Measurements from ENCODE around the gene ULBP3.

The ULBP3 gene

GRCh38 chr6:150098155-150098554, 29.2 kb upstream of the ULBP3 start:
- no peaks in the 10 kb centered on the region for H3K27me3 ChIP-seq (replicated peaks; ENCODE audit: control insufficient read depth, insufficient read depth, low read length, poor library complexity, severe bottlenecking)
- no peak overlapping the region for H3K4me3 ChIP-seq (ENCODE audit: insufficient read depth, low read depth, low read length, poor library complexity, severe bottlenecking)
- H3K4me1 ChIP-seq (ENCODE audit: control insufficient read depth, insufficient read depth, low read length, poor library complexity, severe bottlenecking) = no peaks in the 10 kb centered on the region
- no peaks in the 10 kb centered on the region for H3K36me3 ChIP-seq (ENCODE audit: control insufficient read depth, insufficient read depth, low read length)
- no peak for DNase-seq
- no peaks in the 10 kb centered on the region for H3K9me3 ChIP-seq (ENCODE audit: control insufficient read depth, low read length)
- H3K27ac ChIP-seq (ENCODE audit: insufficient read depth, low read length, poor library complexity, severe bottlenecking) = no peak overlapping the region

- Histone ChIP-seq H3K27ac (ENCODE audit: insufficient read depth, low read length, poor library complexity, severe bottlenecking) (no peak overlapping the region), H3K36me3 (ENCODE audit: control insufficient read depth, insufficient read depth, low read length) (no peaks in the 10 kb centered on the region), H3K4me1 (ENCODE audit: control insufficient read depth, insufficient read depth, low read length, poor library complexity, severe bottlenecking) (no peaks in the 10 kb centered on the region), H3K4me3 (ENCODE audit: insufficient read depth, low read depth, low read length, poor library complexity, severe bottlenecking) (no peak overlapping the region), H3K9me3 (ENCODE audit: control insufficient read depth, low read length) (no peaks in the 10 kb centered on the region), H3K27me3 (replicated peaks; ENCODE audit: control insufficient read depth, insufficient read depth, low read length, poor library complexity, severe bottlenecking) (no peaks in the 10 kb centered on the region)
- DNase-seq = no peak
Measured at GRCh38 chr6:150093397-150093796, 24.5 kb upstream of the ULBP3 start.

GRCh38 chr6:150091476-150091875, 22.6 kb upstream of the ULBP3 start:
- H3K27me3 ChIP-seq (replicated peaks; ENCODE audit: control insufficient read depth, insufficient read depth, low read length, poor library complexity, severe bottlenecking) = peaks cover 3% of the 10 kb centered on the region

GRCh38 chr6:150090328-150090727, 21.4 kb upstream of the ULBP3 start:
- peaks cover 3% of the 10 kb centered on the region for H3K27me3 ChIP-seq (replicated peaks; ENCODE audit: control insufficient read depth, insufficient read depth, low read length, poor library complexity, severe bottlenecking)

More at GRCh38 chr6:150091476-150091875, 22.6 kb upstream of the ULBP3 start:
- DNase-seq = no peak
- Histone ChIP-seq H3K4me1 (ENCODE audit: control insufficient read depth, insufficient read depth, low read length, poor library complexity, severe bottlenecking) (no peaks in the 10 kb centered on the region), H3K27ac (ENCODE audit: insufficient read depth, low read length, poor library complexity, severe bottlenecking) (no peak overlapping the region), H3K36me3 (ENCODE audit: control insufficient read depth, insufficient read depth, low read length) (no peaks in the 10 kb centered on the region), H3K4me3 (ENCODE audit: insufficient read depth, low read depth, low read length, poor library complexity, severe bottlenecking) (no peak overlapping the region), H3K9me3 (ENCODE audit: control insufficient read depth, low read length) (no peaks in the 10 kb centered on the region)

GRCh38 chr6:150088481-150089154, 19.7 kb upstream of the ULBP3 start:
- DNase-seq = no peak
- Histone ChIP-seq H3K4me1 (ENCODE audit: control insufficient read depth, insufficient read depth, low read length, poor library complexity, severe bottlenecking) (no peaks in the 10 kb centered on the region), H3K27ac (ENCODE audit: insufficient read depth, low read length, poor library complexity, severe bottlenecking) (no peak overlapping the region), H3K36me3 (ENCODE audit: control insufficient read depth, insufficient read depth, low read length) (no peaks in the 10 kb centered on the region), H3K9me3 (ENCODE audit: control insufficient read depth, low read length) (no peaks in the 10 kb centered on the region), H3K27me3 (replicated peaks; ENCODE audit: control insufficient read depth, insufficient read depth, low read length, poor library complexity, severe bottlenecking) (peaks cover 3% of the 10 kb centered on the region), H3K4me3 (ENCODE audit: insufficient read depth, low read depth, low read length, poor library complexity, severe bottlenecking) (no peak overlapping the region)

More at GRCh38 chr6:150090328-150090727, 21.4 kb upstream of the ULBP3 start:
- Histone ChIP-seq H3K4me3 (ENCODE audit: insufficient read depth, low read depth, low read length, poor library complexity, severe bottlenecking) (no peak overlapping the region), H3K4me1 (ENCODE audit: control insufficient read depth, insufficient read depth, low read length, poor library complexity, severe bottlenecking) (no peaks in the 10 kb centered on the region), H3K9me3 (ENCODE audit: control insufficient read depth, low read length) (no peaks in the 10 kb centered on the region), H3K36me3 (ENCODE audit: control insufficient read depth, insufficient read depth, low read length) (no peaks in the 10 kb centered on the region), H3K27ac (ENCODE audit: insufficient read depth, low read length, poor library complexity, severe bottlenecking) (no peak overlapping the region)
- no peak for DNase-seq

- no peak for DNase-seq
- H3K27ac ChIP-seq (ENCODE audit: insufficient read depth, low read length, poor library complexity, severe bottlenecking) = no peak overlapping the region
- H3K4me3 ChIP-seq (ENCODE audit: insufficient read depth, low read depth, low read length, poor library complexity, severe bottlenecking) = no peak overlapping the region
- no peaks in the 10 kb centered on the region for H3K4me1 ChIP-seq (ENCODE audit: control insufficient read depth, insufficient read depth, low read length, poor library complexity, severe bottlenecking)
- H3K36me3 ChIP-seq (ENCODE audit: control insufficient read depth, insufficient read depth, low read length) = no peaks in the 10 kb centered on the region
- no peaks in the 10 kb centered on the region for H3K9me3 ChIP-seq (ENCODE audit: control insufficient read depth, low read length)
- H3K27me3 ChIP-seq (replicated peaks; ENCODE audit: control insufficient read depth, insufficient read depth, low read length, poor library complexity, severe bottlenecking) = peaks cover 3% of the 10 kb centered on the region
Measured at GRCh38 chr6:150087336-150087735, 18.4 kb upstream of the ULBP3 start.

- H3K4me1 ChIP-seq (ENCODE audit: control insufficient read depth, insufficient read depth, low read length, poor library complexity, severe bottlenecking) = no peaks in the 10 kb centered on the region
- no peaks in the 10 kb centered on the region for H3K36me3 ChIP-seq (ENCODE audit: control insufficient read depth, insufficient read depth, low read length)
- DNase-seq = no peak
- H3K9me3 ChIP-seq (ENCODE audit: control insufficient read depth, low read length) = no peaks in the 10 kb centered on the region
- no peak overlapping the region for H3K4me3 ChIP-seq (ENCODE audit: insufficient read depth, low read depth, low read length, poor library complexity, severe bottlenecking)
- no peak overlapping the region for H3K27ac ChIP-seq (ENCODE audit: insufficient read depth, low read length, poor library complexity, severe bottlenecking)
- H3K27me3 ChIP-seq (replicated peaks; ENCODE audit: control insufficient read depth, insufficient read depth, low read length, poor library complexity, severe bottlenecking) = peaks cover 3% of the 10 kb centered on the region
Measured at GRCh38 chr6:150086026-150086425, 17.1 kb upstream of the ULBP3 start.

- Histone ChIP-seq H3K36me3 (ENCODE audit: control insufficient read depth, insufficient read depth, low read length) (no peaks in the 10 kb centered on the region), H3K4me3 (ENCODE audit: insufficient read depth, low read depth, low read length, poor library complexity, severe bottlenecking) (no peak overlapping the region), H3K4me1 (ENCODE audit: control insufficient read depth, insufficient read depth, low read length, poor library complexity, severe bottlenecking) (no peaks in the 10 kb centered on the region), H3K9me3 (ENCODE audit: control insufficient read depth, low read length) (no peaks in the 10 kb centered on the region), H3K27ac (ENCODE audit: insufficient read depth, low read length, poor library complexity, severe bottlenecking) (no peak overlapping the region), H3K27me3 (replicated peaks; ENCODE audit: control insufficient read depth, insufficient read depth, low read length, poor library complexity, severe bottlenecking) (peaks cover 3% of the 10 kb centered on the region)
- no peak for DNase-seq
Measured at GRCh38 chr6:150084426-150084825, 15.5 kb upstream of the ULBP3 start.

GRCh38 chr6:150083839-150084238, 14.9 kb upstream of the ULBP3 start:
- peaks cover 3% of the 10 kb centered on the region for H3K27me3 ChIP-seq (replicated peaks; ENCODE audit: control insufficient read depth, insufficient read depth, low read length, poor library complexity, severe bottlenecking)
- DNase-seq = no peak
- no peak overlapping the region for H3K27ac ChIP-seq (ENCODE audit: insufficient read depth, low read length, poor library complexity, severe bottlenecking)
- H3K9me3 ChIP-seq (ENCODE audit: control insufficient read depth, low read length) = no peaks in the 10 kb centered on the region
- no peak overlapping the region for H3K4me3 ChIP-seq (ENCODE audit: insufficient read depth, low read depth, low read length, poor library complexity, severe bottlenecking)
- no peaks in the 10 kb centered on the region for H3K4me1 ChIP-seq (ENCODE audit: control insufficient read depth, insufficient read depth, low read length, poor library complexity, severe bottlenecking)
- no peaks in the 10 kb centered on the region for H3K36me3 ChIP-seq (ENCODE audit: control insufficient read depth, insufficient read depth, low read length)

GRCh38 chr6:150081702-150082101, 12.8 kb upstream of the ULBP3 start:
- no peak for DNase-seq
- Histone ChIP-seq H3K9me3 (ENCODE audit: control insufficient read depth, low read length) (no peaks in the 10 kb centered on the region), H3K4me3 (ENCODE audit: insufficient read depth, low read depth, low read length, poor library complexity, severe bottlenecking) (no peak overlapping the region), H3K27me3 (replicated peaks; ENCODE audit: control insufficient read depth, insufficient read depth, low read length, poor library complexity, severe bottlenecking) (no peaks in the 10 kb centered on the region), H3K4me1 (ENCODE audit: control insufficient read depth, insufficient read depth, low read length, poor library complexity, severe bottlenecking) (no peaks in the 10 kb centered on the region), H3K27ac (ENCODE audit: insufficient read depth, low read length, poor library complexity, severe bottlenecking) (no peak overlapping the region), H3K36me3 (ENCODE audit: control insufficient read depth, insufficient read depth, low read length) (no peaks in the 10 kb centered on the region)

Measured in effector memory CD4-positive, alpha-beta T cell (primary cell).